ENCODE results near the gene ADIPOR2. TPM values are rescaled to one million over a fixed set of nuclear protein-coding genes. Genes with fewer than 3 reads are reported as not detected.
A peak's percentile ranks its signal among the peaks of the same experiment; 100 is the strongest.
"Not testable (repeated sequence)": the region's sequence is repeated elsewhere in the genome, so short reads cannot be mapped to it uniquely, and the experiment has no call there.

ADIPOR2 gene
- total RNA-seq, 4 donors from 2014 or later: 40.3 to 47.9 (median 43.4) TPM

GRCh38 chr12:1681493-1681807, 9.4 kb upstream of the ADIPOR2 start:
- WGBS: 43% methylated on average over 2 of the region's 2 CpGs
- no peak for DNase-seq (ENCODE audit: low spot score in 2 of 2)
- Histone ChIP-seq H3K27me3 (no peaks in the 10 kb centered on the region), H3K9me3 (no peaks in the 10 kb centered on the region), H3K4me1 (no peaks in the 10 kb centered on the region), H3K4me3 (no peak overlapping the region), H3K36me3 (no peaks in the 10 kb centered on the region), H3K27ac (no peak overlapping the region)
- TF ChIP-seq EP300 (IDR thresholded peaks at IDR 0.05) (no peak), CTCF (IDR thresholded peaks at IDR 0.05) (no peak), POLR2A (IDR thresholded peaks at IDR 0.05) (no peak), POLR2AphosphoS5 (IDR thresholded peaks at IDR 0.05) (no peak)

GRCh38 chr12:1688086-1688710, 2.7 kb upstream of the ADIPOR2 start:
- no peak for DNase-seq (ENCODE audit: low spot score in 2 of 2)

DNA sequence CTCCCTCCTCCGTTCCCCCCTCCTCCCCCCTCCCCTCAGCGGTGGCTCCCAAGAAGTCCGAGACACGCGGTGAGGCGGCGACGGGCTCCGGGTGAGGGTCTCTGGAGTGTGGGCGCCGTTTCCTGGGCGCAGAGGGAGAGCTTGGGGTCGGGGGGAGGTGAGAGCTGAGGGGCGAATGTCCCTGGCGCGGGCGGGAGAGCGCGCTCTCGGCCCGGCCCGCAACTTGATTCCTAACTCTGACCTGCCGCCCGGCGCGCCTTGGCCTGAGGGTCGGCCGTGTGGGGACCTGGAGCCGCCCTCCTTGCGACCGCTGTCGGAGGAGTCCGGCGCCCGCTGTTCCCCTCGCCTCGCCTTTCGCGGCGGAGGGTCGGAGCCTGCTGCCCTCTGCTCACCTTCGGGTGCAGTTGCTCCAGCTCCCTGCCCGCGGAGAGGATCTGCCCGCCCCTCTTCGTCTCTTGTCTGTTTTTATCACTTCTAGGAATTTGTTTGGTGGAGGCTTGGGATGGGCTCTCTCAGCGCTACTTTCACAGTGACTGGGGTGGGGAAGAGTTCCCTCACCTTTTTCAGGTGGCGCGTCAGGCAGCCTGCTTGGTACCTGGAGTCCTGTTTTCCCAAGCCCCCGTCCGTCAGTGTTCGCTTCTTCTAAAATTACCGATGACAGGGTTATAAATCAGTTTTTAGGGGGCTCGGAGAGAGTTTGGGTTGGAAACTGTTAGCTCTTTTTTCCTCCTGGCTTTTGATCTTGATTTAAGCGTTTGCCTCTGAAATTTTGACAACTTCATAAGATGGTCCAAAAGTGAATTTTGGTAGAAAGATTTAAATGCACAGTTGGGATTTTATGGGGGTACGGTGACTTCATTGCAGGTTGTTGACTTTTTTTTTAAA, 495 bp downstream of the ADIPOR2 start:
- no peaks in the 10 kb centered on the region for H3K36me3 ChIP-seq
- TF ChIP-seq EP300 (IDR thresholded peaks at IDR 0.05) (no peak), POLR2A (IDR thresholded peaks at IDR 0.05) (no peak), POLR2AphosphoS5 (IDR thresholded peaks at IDR 0.05) (no peak), CTCF (IDR thresholded peaks at IDR 0.05) (no peak)
- H3K4me3 ChIP-seq: peak overlapping the region; percentile 98
- peak; percentile 73 to 80 for DNase-seq (ENCODE audit: low spot score in 2 of 2)
- H3K9me3 ChIP-seq: no peaks in the 10 kb centered on the region
- no peaks in the 10 kb centered on the region for H3K27me3 ChIP-seq
- H3K4me1 ChIP-seq: peaks cover 34% of the 10 kb centered on the region
- peak overlapping the region; percentile 96 for H3K27ac ChIP-seq
- under 1% methylated on average over 27 of the region's 56 CpGs for WGBS

More at GRCh38 chr12:1688086-1688710, 2.7 kb upstream of the ADIPOR2 start:
- no peaks in the 10 kb centered on the region for H3K27me3 ChIP-seq
- no peak overlapping the region for H3K4me3 ChIP-seq
- 95% methylated on average over 5 of the region's 5 CpGs for WGBS
- H3K27ac ChIP-seq: no peak overlapping the region
- H3K36me3 ChIP-seq: no peaks in the 10 kb centered on the region
- H3K4me1 ChIP-seq: peaks cover 21% of the 10 kb centered on the region
- H3K9me3 ChIP-seq: no peaks in the 10 kb centered on the region
- TF ChIP-seq POLR2A (IDR thresholded peaks at IDR 0.05): no peak
- no peak for TF ChIP-seq CTCF (IDR thresholded peaks at IDR 0.05)
- no peak for TF ChIP-seq POLR2AphosphoS5 (IDR thresholded peaks at IDR 0.05)
- no peak for TF ChIP-seq EP300 (IDR thresholded peaks at IDR 0.05)

DNA sequence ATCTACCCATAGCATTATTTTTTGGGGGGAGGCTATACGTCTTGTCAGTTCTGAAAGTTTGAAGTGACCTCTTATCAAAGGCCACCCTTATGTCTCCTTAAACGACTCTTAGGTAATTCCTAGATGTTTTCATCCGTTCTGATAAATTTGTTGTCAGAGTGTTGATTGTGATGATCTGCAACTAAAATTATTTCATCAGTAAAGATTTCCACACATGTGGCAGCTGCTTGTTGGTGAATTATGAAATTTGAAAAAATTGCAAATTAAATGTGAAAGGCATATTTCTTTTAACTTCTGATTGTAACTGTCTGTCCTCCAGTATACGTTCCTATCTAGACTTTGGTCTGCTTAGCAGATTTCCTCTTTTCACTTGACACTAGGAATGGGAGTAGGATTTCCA, 1.4 kb downstream of the ADIPOR2 start:
- no peaks in the 10 kb centered on the region for H3K27me3 ChIP-seq
- DNase-seq (ENCODE audit: low spot score in 2 of 2): no peak
- no peaks in the 10 kb centered on the region for H3K36me3 ChIP-seq
- H3K4me3 ChIP-seq: peak overlapping the region; percentile 98
- H3K4me1 ChIP-seq: peaks cover 36% of the 10 kb centered on the region
- 46% methylated on average over 4 of the region's 4 CpGs for WGBS
- no peaks in the 10 kb centered on the region for H3K9me3 ChIP-seq
- H3K27ac ChIP-seq: no peak overlapping the region
- no peak for TF ChIP-seq EP300 (IDR thresholded peaks at IDR 0.05)
- no peak for TF ChIP-seq CTCF (IDR thresholded peaks at IDR 0.05)
- no peak for TF ChIP-seq POLR2AphosphoS5 (IDR thresholded peaks at IDR 0.05)
- no peak for TF ChIP-seq POLR2A (IDR thresholded peaks at IDR 0.05)

DNA sequence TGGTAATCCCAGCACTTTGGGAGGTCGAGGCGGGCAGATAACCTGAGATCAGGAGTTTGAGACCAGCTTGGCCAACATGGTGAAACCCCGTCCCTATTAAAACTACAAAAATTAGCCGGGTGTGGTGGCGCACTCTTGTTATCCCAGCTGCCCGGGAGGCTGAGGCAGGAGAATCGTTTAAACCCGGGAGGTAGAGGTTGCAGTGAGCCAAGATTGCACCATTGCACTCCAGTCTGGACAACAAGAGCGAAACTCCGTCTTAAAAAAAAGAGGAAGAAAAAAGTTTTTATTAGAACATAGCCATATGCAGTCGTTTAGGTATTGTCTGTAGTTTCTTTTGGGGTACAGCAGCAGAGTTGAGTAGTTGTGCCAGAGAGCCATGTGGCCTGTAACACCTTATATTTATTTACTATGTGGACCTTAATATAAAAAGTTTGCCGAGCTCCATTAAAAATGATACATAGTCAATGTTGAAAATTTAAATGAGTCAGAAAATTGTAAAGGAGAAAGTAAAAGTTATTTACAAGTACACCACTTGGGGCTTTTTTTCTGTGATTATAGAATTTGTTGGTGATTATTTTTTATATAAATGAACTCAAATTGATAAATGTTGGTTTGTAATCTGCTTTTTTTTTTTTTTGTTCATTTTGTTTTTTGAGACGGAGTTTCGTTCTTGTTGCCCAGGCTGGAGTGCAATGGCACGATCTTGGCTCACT, 2.2 kb downstream of the ADIPOR2 start:
- WGBS: 80% methylated on average over 15 of the region's 15 CpGs
- TF ChIP-seq POLR2A (IDR thresholded peaks at IDR 0.05) (no peak), POLR2AphosphoS5 (IDR thresholded peaks at IDR 0.05) (no peak), CTCF (IDR thresholded peaks at IDR 0.05) (no peak), EP300 (IDR thresholded peaks at IDR 0.05) (no peak)
- Histone ChIP-seq H3K27ac (no peak overlapping the region), H3K4me1 (peaks cover 39% of the 10 kb centered on the region), H3K27me3 (no peaks in the 10 kb centered on the region), H3K4me3 (peak overlapping the region; percentile 98), H3K36me3 (no peaks in the 10 kb centered on the region), H3K9me3 (no peaks in the 10 kb centered on the region)
- DNase-seq (ENCODE audit: low spot score in 2 of 2): no peak

DNA sequence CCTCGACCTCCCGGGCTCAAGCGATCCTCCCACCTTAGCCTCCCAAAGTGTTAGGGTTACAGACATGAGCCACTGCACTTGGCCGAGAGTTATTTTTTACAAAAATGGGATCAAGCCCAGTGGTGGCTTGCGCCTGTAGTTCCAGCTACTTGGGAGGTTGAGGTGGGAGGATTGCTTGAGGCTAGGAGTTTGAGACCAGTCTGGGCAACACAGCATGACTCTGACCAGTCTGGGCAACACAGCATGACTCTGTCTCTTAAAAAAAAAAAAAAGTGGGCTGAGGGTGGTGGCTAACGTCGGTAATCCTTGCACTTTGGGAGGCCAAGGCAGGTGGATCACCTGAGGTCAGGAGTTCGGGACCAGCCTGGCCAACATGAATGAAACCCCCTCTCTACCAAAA, 4.2 kb downstream of the ADIPOR2 start:
- 84% methylated on average over 8 of the region's 8 CpGs for WGBS
- H3K4me3 ChIP-seq; H3K27me3 ChIP-seq; H3K9me3 ChIP-seq; H3K36me3 ChIP-seq; H3K27ac ChIP-seq; DNase-seq (ENCODE audit: low spot score in 2 of 2): not testable (repeated sequence)
- peaks cover 49% of the 10 kb centered on the region for H3K4me1 ChIP-seq
